HCT116 (cell line): Measurements from ENCODE around the gene GPR171. TPM values are rescaled to one million over a fixed set of nuclear protein-coding genes. Genes with fewer than 3 reads are reported as not detected.

ENCODE experiments used
- ATAC-seq: fragments of 200-7000 bp; cut with Tn5 transposase; 2 replicates; pipeline ENCODE4 v1.9.1; 2020; ENCODE audit warnings: mild to moderate bottlenecking, moderate library complexity
- BruUV-seq: library from RNA; stranded (reverse); fragments of 400-500 nt; replicated peaks from 2 replicates; lab custom pipeline; 2021; lab: Mats Ljungman, UMichigan
- CTCF ChIA-PET: fragments of 300-600 bp; sonication (Branson Sonifier 250); formaldehyde crosslinking; loops from one replicate; lab custom pipeline; 2021; ENCODE audit warnings: antibody characterized with exemption; lab: Charles Lee
- POLR2A ChIA-PET: fragments of 300-600, 350-600 bp; sonication (Branson Sonifier 250); formaldehyde crosslinking; loops from one replicate; lab custom pipeline; 2021; ENCODE audit warnings: antibody characterized with exemption; lab: Charles Lee
- RAD21 ChIA-PET, 2 experiments: fragments of 300-600 bp; sonication (Branson Sonifier 250); formaldehyde crosslinking; loops; one replicate each; lab custom pipeline; 2023; ENCODE audit warnings: low total read pairs in 2 of 2; ENCODE audit not compliant: uncharacterized antibody in 2 of 2, unreplicated experiment in 2 of 2, low non-redundant PET in 1 of 2; lab: Charles Lee
- DNase-seq: peaks from one replicate; pipeline ENCODE4 v3.0.0-alpha.2; 2010; ENCODE audit warnings: low read depth, low spot score
- H2AFZ ChIP-seq: fragments of 200-600 bp; shearing (Covaris generic), sonication (generic); 2 replicates; pipeline ENCODE4 v1.6.1; 2017; ENCODE audit warnings: low read depth, mixed run types, mixed read lengths, antibody characterized with exemption, low read length; ENCODE audit not compliant: poor library complexity, severe bottlenecking
- H3K27ac ChIP-seq: 2 replicates; pipeline ENCODE4 v1.5.1; 2012; ENCODE audit warnings: low read depth, low read length
- H3K27me3 ChIP-seq: fragments of 200-600 bp; sonication (generic); 2 replicates; pipeline ENCODE4 v1.6.1; 2016; ENCODE audit warnings: mixed run types, low read length, mixed read lengths; ENCODE audit not compliant: insufficient read depth
- H3K36me3 ChIP-seq, 2 experiments: fragments of 200-500 bp in 1 of 2; fragments of 200-600 bp in 1 of 2; sonication (Bioruptor generic) in 1 of 2; sonication (generic) in 1 of 2; 2 replicates each; pipeline versions ENCODE4 v1.5.1 to v1.6.1; 2014 to 2016; ENCODE audit warnings: low read length in 2 of 2, inconsistent platforms in 1 of 2, mixed read lengths in 1 of 2, mixed run types in 1 of 2; ENCODE audit not compliant: insufficient read depth in 2 of 2, control insufficient read depth in 1 of 2
- H3K4me1 ChIP-seq, 2 experiments: fragments of 200-600 bp in 1 of 2; sonication (generic) in 1 of 2; 2 replicates each; pipeline versions ENCODE4 v1.5.1 to v1.6.1; 2012 to 2017; ENCODE audit warnings: low read length in 2 of 2, inconsistent platforms in 1 of 2, mild to moderate bottlenecking in 1 of 2, mixed read lengths in 1 of 2, mixed run types in 1 of 2, moderate library complexity in 1 of 2; ENCODE audit not compliant: insufficient read depth in 2 of 2, control insufficient read depth in 1 of 2
- H3K4me2 ChIP-seq: fragments of 200-600 bp; sonication (generic); 2 replicates; pipeline ENCODE4 v1.6.1; 2017; ENCODE audit warnings: mixed run types, low read length, mixed read lengths
- H3K4me3 ChIP-seq, 2 experiments: fragments of 200-600 bp in 1 of 2; sonication (generic) in 1 of 2; replicated peaks in 1 of 2; 2 replicates each; pipeline ENCODE4 v1.5.1; 2011 to 2016; ENCODE audit warnings: low read length in 2 of 2, control low read depth in 1 of 2, low read depth in 1 of 2, mild to moderate bottlenecking in 1 of 2, mixed read lengths in 1 of 2, mixed run types in 1 of 2
- H3K79me2 ChIP-seq: fragments of 200-600 bp; sonication (generic); 2 replicates; pipeline ENCODE4 v1.6.1; 2017; ENCODE audit warnings: mild to moderate bottlenecking, mixed run types, low read length, moderate library complexity, mixed read lengths; ENCODE audit not compliant: insufficient read depth
- H3K9ac ChIP-seq: fragments of 200-600 bp; sonication (generic); 2 replicates; pipeline ENCODE4 v1.6.1; 2016; ENCODE audit warnings: low read length, mixed read lengths
- H3K9me2 ChIP-seq: fragments of 200-600 bp; sonication (generic), shearing (Covaris generic); 2 replicates; pipeline ENCODE4 v1.6.1; 2017; ENCODE audit warnings: mixed run types, mild to moderate bottlenecking, moderate library complexity; ENCODE audit not compliant: insufficient read depth
- H3K9me3 ChIP-seq, 2 experiments: fragments of 200-500 bp in 1 of 2; fragments of 200-600 bp in 1 of 2; sonication (Bioruptor generic) in 1 of 2; sonication (generic) in 1 of 2; 2 replicates each; pipeline ENCODE4 v1.6.1; 2014 to 2017; ENCODE audit warnings: low read length in 2 of 2, mixed read lengths in 2 of 2, inconsistent platforms in 1 of 2, low read depth in 1 of 2, mild to moderate bottlenecking in 1 of 2, mixed run types in 1 of 2, moderate library complexity in 1 of 2; ENCODE audit not compliant: control insufficient read depth in 1 of 2, insufficient read depth in 1 of 2
- H4K20me1 ChIP-seq: fragments of 200-600 bp; sonication (generic), shearing (Covaris generic); 2 replicates; pipeline ENCODE4 v1.6.1; 2017; ENCODE audit warnings: mixed run types, mild to moderate bottlenecking, moderate library complexity; ENCODE audit not compliant: insufficient read depth
- EGR1 ChIP-seq: IDR thresholded peaks from 2 replicates; pipeline ENCODE4 v1.6.1; 2012; ENCODE audit warnings: low read depth
- ELF1 ChIP-seq: IDR thresholded peaks from 2 replicates; pipeline ENCODE4 v1.6.1; 2012; ENCODE audit warnings: low read depth, borderline replicate concordance
- EZH2 ChIP-seq: fragments of 200-600 bp; sonication (generic); IDR thresholded peaks from 2 replicates; pipeline ENCODE4 v1.6.1; 2017; ENCODE audit warnings: antibody characterized with exemption, mixed run types
- JUND ChIP-seq: IDR thresholded peaks from 2 replicates; pipeline ENCODE4 v1.6.1; 2012
- POLR2A ChIP-seq: IDR thresholded peaks from 2 replicates; pipeline ENCODE4 v1.7.0; 2011; ENCODE audit warnings: borderline replicate concordance; ENCODE audit not compliant: insufficient read depth, insufficient read length; ENCODE audit errors: extremely low read depth
- RAD21 ChIP-seq: IDR thresholded peaks from 2 replicates; pipeline ENCODE4 v1.6.1; 2012; ENCODE audit warnings: low read depth, mild to moderate bottlenecking
- SIN3A ChIP-seq: IDR thresholded peaks from 2 replicates; pipeline ENCODE4 v1.6.1; 2012; ENCODE audit warnings: low read depth
- SRF ChIP-seq: IDR thresholded peaks from 2 replicates; pipeline ENCODE4 v1.6.1; 2012; ENCODE audit warnings: low read depth
- ZNF274 ChIP-seq: fragments of 200-500 bp; sonication (Bioruptor generic); IDR thresholded peaks from 2 replicates; pipeline ENCODE4 v1.6.1; 2014; ENCODE audit warnings: mild to moderate bottlenecking, low read depth, low read length, inconsistent platforms
- intact Hi-C: fragments of 100-400 bp; cut with micrococcal nuclease; formaldehyde crosslinking; loops from 2 replicates; pipeline ENCODE4 v1.10.0; 2022
- total RNA-seq: library from RNA; stranded (reverse); gene quantifications from one replicate; pipeline ENCODE4 v1.2.1, GENCODE V29; 2021; ENCODE audit not compliant: unreplicated experiment
- TF ChIP-seq, protein P1 (sequence below): IDR thresholded peaks from 2 replicates; pipeline ENCODE4 v1.6.1; 2012

GPR171 gene
- total RNA-seq, 1 experiment from 2014 or later, result not detected

DNA sequence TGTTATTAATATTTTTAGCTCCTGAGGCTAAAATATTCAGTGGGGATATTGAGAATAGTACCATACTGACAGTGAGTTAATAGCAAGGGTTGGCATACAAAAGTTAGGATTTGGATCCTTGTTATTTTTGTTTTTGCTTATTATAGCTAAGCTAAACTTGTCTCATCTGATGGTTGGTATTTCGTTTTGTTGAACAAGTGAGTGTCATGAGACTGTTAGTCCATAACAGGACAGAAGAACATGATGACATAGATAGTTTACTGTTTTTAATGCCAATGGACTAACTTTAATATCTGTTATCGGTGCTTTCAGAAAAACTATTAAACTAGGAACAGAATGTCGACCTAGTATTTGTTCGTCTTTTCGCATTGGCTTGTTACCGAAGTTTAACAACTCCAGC, 48.5 kb downstream of the GPR171 start:
- Histone ChIP-seq H3K4me2 (no peak overlapping the region), H3K9ac (no peak overlapping the region)
- TF ChIP-seq EZH2 (no peak), POLR2A (no peak), EGR1 (no peak), SRF (no peak), ELF1 (no peak), SIN3A (no peak), RAD21 (no peak)
- TF ChIP-seq, protein P1, sequence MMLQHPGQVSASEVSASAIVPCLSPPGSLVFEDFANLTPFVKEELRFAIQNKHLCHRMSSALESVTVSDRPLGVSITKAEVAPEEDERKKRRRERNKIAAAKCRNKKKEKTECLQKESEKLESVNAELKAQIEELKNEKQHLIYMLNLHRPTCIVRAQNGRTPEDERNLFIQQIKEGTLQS, result no peak
- TF ChIP-seq, all 23 proteins: peak for 0
- DNase-seq (no peak), ATAC-seq (no peak)
- H3K4me1 ChIP-seq, result 0 out of 4 replicates have a peak, but pooled peaks cover 0 to 2% of the 10 kb centered on the region in 2 experiments
- H3K9me2 ChIP-seq, result no peaks in the 10 kb centered on the region
- ChIA-PET RAD21 (no interaction called here), CTCF (no interaction called here), POLR2A (no interaction called here)
- BruUV-seq, result no TSS peak
- H3K9me3 ChIP-seq, result no peaks in the 10 kb centered on the region
- H3K27ac ChIP-seq, result no peak overlapping the region
- no peak overlapping the region for H2AFZ ChIP-seq
- no peaks in the 10 kb centered on the region for H3K27me3 ChIP-seq
- no peaks in the 10 kb centered on the region for H4K20me1 ChIP-seq
- H3K4me3 ChIP-seq, result no peak overlapping the region
- no peaks in the 10 kb centered on the region for H3K79me2 ChIP-seq
- intact Hi-C loops, result no loop called here
- H3K36me3 ChIP-seq, result no peaks in the 10 kb centered on the region

DNA sequence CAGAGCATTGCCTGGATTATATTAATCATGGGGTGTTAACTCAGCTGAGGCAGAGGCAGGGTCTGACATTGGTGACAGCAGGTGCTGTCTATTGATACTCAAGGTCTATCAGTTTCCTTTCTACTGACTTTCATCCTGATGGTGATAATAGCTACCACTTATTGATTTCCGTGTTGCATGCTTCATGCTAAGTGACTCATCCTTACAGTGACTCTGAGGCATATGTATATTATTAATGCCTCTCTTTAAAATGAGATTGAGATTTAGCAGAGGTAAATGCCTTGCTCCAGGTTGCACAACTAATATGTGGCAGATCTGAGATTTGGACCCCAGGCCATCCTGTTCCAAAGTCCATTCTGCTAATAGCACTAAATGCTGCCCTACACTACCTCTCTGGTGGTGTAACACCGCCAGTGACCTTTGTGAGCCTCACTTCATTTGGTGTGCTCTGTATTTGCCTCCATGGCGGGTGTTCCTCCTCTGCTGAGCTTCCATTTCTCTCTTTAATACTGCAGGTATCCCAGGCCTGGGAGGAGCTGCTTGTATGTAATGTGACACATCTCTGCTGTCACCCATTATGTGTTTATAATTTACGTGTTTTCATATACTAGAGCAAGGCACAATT, 50.4 kb downstream of the GPR171 start:
- BruUV-seq, result no TSS peak
- H2AFZ ChIP-seq, result no peak overlapping the region
- H3K79me2 ChIP-seq, result no peaks in the 10 kb centered on the region
- POLR2A ChIA-PET, result no interaction called here
- H3K27ac ChIP-seq, result no peak overlapping the region
- no peak overlapping the region for H3K4me2 ChIP-seq
- H4K20me1 ChIP-seq, result no peaks in the 10 kb centered on the region
- no peaks in the 10 kb centered on the region for H3K9me2 ChIP-seq
- no peak overlapping the region for H3K4me3 ChIP-seq
- no peak for TF ChIP-seq ZNF274
- no peak for TF ChIP-seq JUND
- TF ChIP-seq EGR1, result no peak
- TF ChIP-seq POLR2A, result no peak
- TF ChIP-seq, all 23 proteins: peak for 0
- no peaks in the 10 kb centered on the region for H3K27me3 ChIP-seq
- ATAC-seq (no peak), DNase-seq (no peak)
- no peak overlapping the region for H3K9ac ChIP-seq
- intact Hi-C loops, result no loop called here
- no peaks in the 10 kb centered on the region for H3K9me3 ChIP-seq
- no peaks in the 10 kb centered on the region for H3K36me3 ChIP-seq
- ChIA-PET RAD21 (no interaction called here), CTCF (interaction anchor here (1.9 kb wide), 1 partner anchor 11 kb away, joined by 4 read pairs; no protein-coding TSS in a partner anchor)
- H3K4me1 ChIP-seq, result 0 out of 4 replicates have a peak, but pooled peaks cover 0 to 2% of the 10 kb centered on the region in 2 experiments

Other genes with a start within 250 kb of the GPR171 start
- gene CLRN1, start 230.5 kb downstream of the GPR171 start, total RNA-seq, result not detected
- 6.4 TPM for gene MED12L, start 117.6 kb downstream of the GPR171 start, total RNA-seq
- gene P2RY14, start 75.3 kb upstream of the GPR171 start, total RNA-seq, result not detected
- gene GPR87, start 113.6 kb upstream of the GPR171 start, total RNA-seq, result 3.8 TPM
- gene P2RY13, start 126.3 kb upstream of the GPR171 start, total RNA-seq, result not detected
- not detected for gene P2RY12, start 181.5 kb upstream of the GPR171 start, total RNA-seq